ENCODE measurements around the gene RIMS3. TPM values are rescaled to one million over a fixed set of nuclear protein-coding genes. Genes with fewer than 3 reads are reported as not detected.
"Not testable (repeated sequence)": the region's sequence is repeated elsewhere in the genome, so short reads cannot be mapped to it uniquely, and the experiment has no call there.

Gene RIMS3
- total RNA-seq, 4 donors from 2014 or later, result 2.5 to 6.6 (median 5.4) TPM

GRCh38 chr1:40582116-40582515 lies 83.4 kb downstream of the RIMS3 start:
- H3K27me3 ChIP-seq, result no peaks in the 10 kb centered on the region
- no peak for DNase-seq
- no peak overlapping the region for H3K4me3 ChIP-seq

GRCh38 chr1:40575336-40575735 lies 90.1 kb downstream of the RIMS3 start:
- H3K36me3 ChIP-seq, result no peaks in the 10 kb centered on the region
- DNase-seq, result no peak
- TF ChIP-seq CTCF (IDR thresholded peaks at IDR 0.05), result no peak
- no peak for TF ChIP-seq POLR2A (IDR thresholded peaks at IDR 0.05)
- H3K4me3 ChIP-seq, result no peak overlapping the region
- no peaks in the 10 kb centered on the region for H3K9me3 ChIP-seq
- no peak overlapping the region for H3K27ac ChIP-seq
- H3K27me3 ChIP-seq, result no peaks in the 10 kb centered on the region
- H3K4me1 ChIP-seq, result no peaks in the 10 kb centered on the region

More at GRCh38 chr1:40582116-40582515, 83.4 kb downstream of the RIMS3 start:
- no peak overlapping the region for H3K27ac ChIP-seq
- H3K9me3 ChIP-seq, result no peaks in the 10 kb centered on the region
- no peaks in the 10 kb centered on the region for H3K4me1 ChIP-seq
- H3K36me3 ChIP-seq, result no peaks in the 10 kb centered on the region
- TF ChIP-seq CTCF (IDR thresholded peaks at IDR 0.05) (no peak), POLR2A (IDR thresholded peaks at IDR 0.05) (no peak)

GRCh38 chr1:40574805-40575204 lies 90.7 kb downstream of the RIMS3 start:
- not testable (repeated sequence) for H3K4me3 ChIP-seq, H3K9me3 ChIP-seq, H3K27me3 ChIP-seq, H3K4me1 ChIP-seq, H3K36me3 ChIP-seq, DNase-seq, H3K27ac ChIP-seq

Other genes with a start within 250 kb of the RIMS3 start
- gene ZFP69B, start 215.2 kb downstream of the RIMS3 start, total RNA-seq, result 1 to 10 TPM in 3 of 4 donors, under 1 TPM in 1; 0.88 to 5.8 (median 2.3) TPM
- gene ZFP69, start 188.4 kb downstream of the RIMS3 start, total RNA-seq, result 1 to 10 TPM; 1.2 to 8.3 (median 2.7) TPM
- 10 to 100 TPM in 1 of 4 donors, 1 to 10 TPM in 3; 6.3 to 10.7 (median 8.1) TPM for gene EXO5, start 156.9 kb downstream of the RIMS3 start, total RNA-seq
- gene ZNF684, start 134.0 kb downstream of the RIMS3 start, total RNA-seq, result 10 to 100 TPM in 1 of 4 donors, 1 to 10 TPM in 3; 2.3 to 46.2 (median 4.4) TPM
- 100 to 1,000 TPM in 1 of 4 donors, 10 to 100 TPM in 3; 53.1 to 122 (median 65.0) TPM for gene NFYC, start 26.0 kb upstream of the RIMS3 start, total RNA-seq
- 1 to 10 TPM; 1.1 to 3.3 (median 2.4) TPM for gene KCNQ4, start 118.1 kb upstream of the RIMS3 start, total RNA-seq
- 10 to 100 TPM in 1 of 4 donors, 1 to 10 TPM in 3; 2.0 to 19.0 (median 2.3) TPM for gene CITED4, start 196.7 kb upstream of the RIMS3 start, total RNA-seq

Measured in Peyer's patch (tissue), 4 donors.